NK-92 (cell line): ENCODE results near the gene C4orf50.

Experiments
- DNase-seq: peaks from one replicate; lab custom pipeline; 2025; ENCODE audit not compliant: unreplicated experiment; lab: John Stamatoyannopoulos, UW

The C4orf50 gene

GRCh38 chr4:5925419-5926200 is 92.6 kb downstream of the C4orf50 start:
- no peak for DNase-seq

GRCh38 chr4:5924461-5925125 is 93.6 kb downstream of the C4orf50 start:
- no peak for DNase-seq

- DNase-seq, result no peak
These were observed 94.9 kb downstream of the C4orf50 start for GRCh38 chr4:5923376-5923775.

GRCh38 chr4:5922556-5922955 is 95.7 kb downstream of the C4orf50 start:
- no peak for DNase-seq

- DNase-seq, result no peak
These were observed 96.2 kb downstream of the C4orf50 start for GRCh38 chr4:5921981-5922380.

- DNase-seq, result no peak
These were observed 96.9 kb downstream of the C4orf50 start for GRCh38 chr4:5921101-5921980.

GRCh38 chr4:5919571-5919970 is 98.7 kb downstream of the C4orf50 start:
- no peak for DNase-seq

GRCh38 chr4:5919044-5919443 is 99.2 kb downstream of the C4orf50 start:
- no peak for DNase-seq

- no peak for DNase-seq
These were observed 99.8 kb downstream of the C4orf50 start for GRCh38 chr4:5918331-5918985.

GRCh38 chr4:5917672-5918071 is 100.6 kb downstream of the C4orf50 start:
- no peak for DNase-seq

- DNase-seq, result no peak
These were observed 102.0 kb downstream of the C4orf50 start for GRCh38 chr4:5916229-5916628.

GRCh38 chr4:5913454-5913853 is 104.8 kb downstream of the C4orf50 start:
- no peak for DNase-seq

GRCh38 chr4:5912614-5913019 is 105.6 kb downstream of the C4orf50 start:
- no peak for DNase-seq

- no peak for DNase-seq
These were observed 109.3 kb downstream of the C4orf50 start for GRCh38 chr4:5908876-5909427.

GRCh38 chr4:5906191-5906590 is 112.0 kb downstream of the C4orf50 start:
- DNase-seq, result no peak

GRCh38 chr4:5905714-5906113 is 112.5 kb downstream of the C4orf50 start:
- no peak for DNase-seq

- DNase-seq, result no peak
These were observed 117.4 kb downstream of the C4orf50 start for GRCh38 chr4:5900844-5901243.

GRCh38 chr4:5899881-5900280 is 118.3 kb downstream of the C4orf50 start:
- DNase-seq, result no peak

GRCh38 chr4:5899396-5899795 is 118.8 kb downstream of the C4orf50 start:
- no peak for DNase-seq

- DNase-seq, result no peak
These were observed 120.6 kb downstream of the C4orf50 start for GRCh38 chr4:5897674-5898073.

- no peak for DNase-seq
These were observed 122.9 kb downstream of the C4orf50 start for GRCh38 chr4:5895287-5895686.
